PC-3 (cell line): ENCODE data around the gene ELAVL4.

Experiments
- CTCF ChIP-seq: fragments of 300-600 bp; sonication (generic); conservative IDR thresholded peaks from 2 replicates; pipeline ENCODE4 v1.5.1; 2017; ENCODE audit warnings: antibody characterized with exemption, low read depth, mild to moderate bottlenecking, low read length
- EZH2 ChIP-seq: fragments of 300-600 bp; sonication (generic); IDR thresholded peaks from one replicate; pipeline ENCODE4 v1.6.1; 2017; ENCODE audit warnings: antibody characterized with exemption, mild to moderate bottlenecking, low read length; ENCODE audit not compliant: unreplicated experiment

GRCh38 chr1:50155541-50155940, 46.8 kb downstream of the ELAVL4 start:
- TF ChIP-seq EZH2 (no peak), CTCF (no peak)
